ENCODE data around the gene CORO1A.
"Not testable (repeated sequence)": the region's sequence is repeated elsewhere in the genome, so short reads cannot be mapped to it uniquely, and the experiment has no call there.

Gene CORO1A

DNA sequence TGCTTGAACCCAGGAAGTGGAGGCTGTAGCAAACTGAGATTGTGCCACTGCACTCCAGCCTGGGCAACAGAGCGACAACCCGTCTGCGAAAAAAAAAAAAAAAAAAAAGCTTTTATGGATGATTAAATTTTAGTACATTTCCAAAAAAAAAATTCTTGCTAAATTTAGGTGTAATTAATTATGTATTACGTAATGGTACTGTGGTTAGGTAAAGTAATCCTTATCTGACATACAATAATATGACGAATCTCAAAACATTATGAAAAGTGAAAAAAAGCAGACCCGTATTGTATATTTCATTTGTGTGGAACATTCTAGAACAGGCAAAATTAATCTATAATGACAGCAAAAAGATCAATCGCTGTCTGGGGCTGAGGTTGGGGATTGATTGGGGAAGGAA, 10.3 kb upstream of the CORO1A start:
- DNase-seq = no peak

DNA sequence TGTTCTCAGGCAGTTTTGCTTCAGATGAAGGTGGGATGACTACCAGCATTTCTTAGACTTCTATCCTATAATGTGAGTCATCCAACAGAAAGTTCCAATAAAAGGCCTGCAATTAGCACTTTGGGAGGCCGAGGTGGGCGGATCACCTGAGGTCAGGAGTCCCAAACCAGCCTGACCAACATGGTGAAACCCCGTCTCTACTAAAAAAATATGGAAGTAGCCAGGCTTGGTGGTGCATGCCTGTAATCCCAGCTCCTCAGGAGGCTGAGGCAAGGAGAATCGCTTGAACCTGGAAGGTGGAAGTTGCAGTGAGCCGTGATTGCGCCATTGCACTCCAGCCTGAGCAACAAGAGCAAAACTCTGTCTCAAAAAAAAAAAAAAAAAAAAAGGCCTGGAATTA, 6.5 kb upstream of the CORO1A start:
- not testable (repeated sequence) for DNase-seq

GRCh38 chr16:30179195-30179594, 4.2 kb upstream of the CORO1A start:
- DNase-seq = no peak

GRCh38 chr16:30179931-30180330, 3.5 kb upstream of the CORO1A start:
- DNase-seq = no peak

DNA sequence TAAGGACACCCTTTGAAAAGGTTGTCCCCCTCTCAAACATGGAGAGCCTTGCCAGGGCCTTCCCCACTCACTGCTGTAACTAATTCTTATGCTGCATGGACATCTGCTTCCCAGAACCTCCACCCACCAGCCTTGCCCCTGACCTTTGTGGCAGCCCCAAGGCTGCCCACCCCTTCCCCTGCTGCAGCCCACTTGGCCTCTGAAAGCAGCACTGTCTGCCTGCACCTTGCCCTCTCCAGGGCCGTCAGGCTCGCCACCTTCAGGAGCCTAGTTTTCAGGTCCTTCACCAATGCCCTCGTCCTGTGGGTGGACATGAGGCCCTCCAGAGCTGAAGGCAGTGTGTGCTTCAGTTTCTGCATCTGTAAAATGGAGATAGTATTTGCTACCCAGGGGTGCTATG, 2.7 kb upstream of the CORO1A start:
- no peak for DNase-seq

DNA sequence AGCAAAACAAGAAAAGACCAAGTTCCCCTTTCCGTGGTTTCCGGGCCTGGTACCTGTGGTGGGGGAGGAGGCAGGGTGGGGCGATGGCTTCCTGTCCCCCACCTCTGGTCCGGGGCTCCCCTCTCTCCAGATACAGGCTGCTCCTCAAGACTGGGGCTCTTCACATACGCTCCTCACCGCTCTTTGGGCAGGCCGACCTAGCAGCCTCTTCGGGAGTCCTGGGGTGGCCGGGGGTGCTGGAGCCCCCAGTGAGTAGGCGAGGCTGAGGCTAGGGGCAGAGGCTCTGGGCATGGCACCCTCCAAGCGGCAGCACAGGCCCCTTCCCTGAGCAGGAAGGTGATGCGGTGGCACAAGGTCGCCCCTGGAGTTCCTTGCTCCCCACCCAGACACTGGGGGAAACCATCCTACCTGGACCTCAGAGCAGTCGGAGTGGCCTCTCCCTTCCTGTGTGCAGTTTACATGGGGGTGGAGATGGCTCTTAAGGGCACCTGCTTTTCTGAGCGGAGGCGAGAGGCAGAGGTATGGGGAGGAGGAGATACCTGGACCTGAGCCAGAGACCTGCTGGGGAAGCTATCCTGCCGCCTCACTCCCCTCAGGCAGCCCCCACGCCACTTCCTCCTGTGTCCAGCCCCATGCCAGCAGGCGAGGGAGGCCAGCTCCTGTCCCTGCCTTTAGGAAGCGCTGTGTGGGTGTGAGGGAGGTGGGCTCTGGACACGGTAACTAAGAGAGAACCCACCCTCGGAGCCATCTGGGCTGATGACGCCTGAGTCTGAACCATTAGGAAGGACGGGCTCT, 891 bp downstream of the CORO1A start:
- DNase-seq = no peak

GRCh38 chr16:30184891-30185682, 1.7 kb downstream of the CORO1A start:
- no peak for DNase-seq

DNA sequence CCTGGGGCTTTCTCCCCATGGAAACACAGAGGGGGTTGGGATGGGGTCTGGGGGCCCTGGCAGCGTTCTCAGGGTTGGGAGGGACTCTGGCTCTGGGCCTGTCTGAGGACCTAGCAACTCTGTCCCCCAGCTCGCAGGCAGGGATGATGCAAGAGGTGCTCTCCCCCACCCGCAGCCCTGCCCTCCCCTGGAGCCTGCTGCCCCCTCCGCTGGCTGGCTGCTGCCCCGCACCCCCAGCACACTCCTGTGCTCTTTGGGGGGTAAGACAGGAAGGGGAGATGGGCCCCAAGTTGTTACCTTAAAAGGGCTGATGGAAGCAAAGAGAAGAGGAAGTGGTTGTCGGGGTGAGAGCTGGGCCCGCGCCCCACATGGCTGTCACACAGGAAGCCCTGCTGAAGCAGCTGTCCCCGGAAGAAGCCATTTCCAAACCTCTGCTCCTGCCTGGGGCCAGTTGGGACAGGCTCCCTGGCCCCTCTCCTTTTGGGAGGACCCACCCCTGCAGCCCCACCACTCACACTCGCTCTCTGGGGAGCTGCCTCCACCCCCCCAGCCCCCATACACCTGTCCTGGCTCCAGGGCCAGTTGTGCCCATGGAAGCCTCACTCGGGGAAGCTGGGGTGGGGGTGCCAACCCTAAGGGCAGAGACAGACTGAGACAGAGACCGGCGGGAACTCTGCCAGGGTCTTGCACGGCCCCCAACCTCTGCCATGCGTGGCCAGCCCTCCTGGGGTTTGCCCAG, 2.5 kb downstream of the CORO1A start:
- no peak for DNase-seq

DNA sequence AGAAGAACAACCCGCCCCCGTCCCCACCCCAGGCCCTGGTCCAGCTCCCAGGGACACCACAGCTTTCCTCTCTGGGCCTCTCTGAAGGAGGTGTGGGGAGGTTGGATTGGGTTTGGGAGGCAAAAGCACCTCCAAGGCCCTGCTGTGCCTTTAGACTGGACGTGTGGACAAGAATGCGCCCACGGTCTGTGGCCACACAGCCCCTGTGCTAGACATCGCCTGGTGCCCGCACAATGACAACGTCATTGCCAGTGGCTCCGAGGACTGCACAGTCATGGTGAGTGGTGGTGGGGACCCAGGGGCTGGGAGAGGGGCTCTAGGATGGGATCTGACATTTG, 3.0 kb downstream of the CORO1A start:
- no peak for DNase-seq

- DNase-seq = peak; percentile 26
These were observed 3.6 kb downstream of the CORO1A start for GRCh38 chr16:30186782-30187555.

DNA sequence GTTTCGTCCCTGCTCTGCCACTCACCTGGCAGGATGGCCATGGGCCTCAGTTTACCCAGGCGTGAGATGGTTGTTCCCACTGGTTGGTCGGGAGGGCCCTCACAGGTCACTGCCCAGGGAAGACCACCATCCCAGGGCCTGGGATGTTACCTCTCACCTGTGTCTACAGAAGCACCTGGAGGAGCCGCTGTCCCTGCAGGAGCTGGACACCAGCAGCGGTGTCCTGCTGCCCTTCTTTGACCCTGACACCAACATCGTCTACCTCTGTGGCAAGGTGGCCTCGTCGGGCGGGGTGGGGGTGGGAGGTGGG, 4.1 kb downstream of the CORO1A start:
- no peak for DNase-seq

GRCh38 chr16:30187971-30188561, 4.7 kb downstream of the CORO1A start:
- DNase-seq = no peak

GRCh38 chr16:30191158-30191557, 7.8 kb downstream of the CORO1A start:
- DNase-seq = not testable (repeated sequence)

GRCh38 chr16:30193098-30193497, 9.7 kb downstream of the CORO1A start:
- not testable (repeated sequence) for DNase-seq

- not testable (repeated sequence) for DNase-seq
These were observed 10.2 kb downstream of the CORO1A start, which contains the start of the genes BOLA2B and SLX1A for GRCh38 chr16:30193615-30194014. Gene BOLA2B, minus strand, starts transcription at chr16:30193666. Its CDS starts 71 bp downstream, at chr16:30193595. Gene SLX1A, plus strand, starts transcription at chr16:30193875. Its CDS starts 210 bp downstream, at chr16:30194085.

GRCh38 chr16:30194172-30194925, 10.9 kb downstream of the CORO1A start:
- not testable (repeated sequence) for DNase-seq

GRCh38 chr16:30197001-30197400, 13.6 kb downstream of the CORO1A start:
- not testable (repeated sequence) for DNase-seq

- DNase-seq = not testable (repeated sequence)
These were observed 15.6 kb downstream of the CORO1A start, which contains the start of gene SULT1A3 for GRCh38 chr16:30199049-30199448. Gene SULT1A3, plus strand, starts transcription at chr16:30199255. Its CDS starts 1,474 bp downstream, at chr16:30200729.

DNA sequence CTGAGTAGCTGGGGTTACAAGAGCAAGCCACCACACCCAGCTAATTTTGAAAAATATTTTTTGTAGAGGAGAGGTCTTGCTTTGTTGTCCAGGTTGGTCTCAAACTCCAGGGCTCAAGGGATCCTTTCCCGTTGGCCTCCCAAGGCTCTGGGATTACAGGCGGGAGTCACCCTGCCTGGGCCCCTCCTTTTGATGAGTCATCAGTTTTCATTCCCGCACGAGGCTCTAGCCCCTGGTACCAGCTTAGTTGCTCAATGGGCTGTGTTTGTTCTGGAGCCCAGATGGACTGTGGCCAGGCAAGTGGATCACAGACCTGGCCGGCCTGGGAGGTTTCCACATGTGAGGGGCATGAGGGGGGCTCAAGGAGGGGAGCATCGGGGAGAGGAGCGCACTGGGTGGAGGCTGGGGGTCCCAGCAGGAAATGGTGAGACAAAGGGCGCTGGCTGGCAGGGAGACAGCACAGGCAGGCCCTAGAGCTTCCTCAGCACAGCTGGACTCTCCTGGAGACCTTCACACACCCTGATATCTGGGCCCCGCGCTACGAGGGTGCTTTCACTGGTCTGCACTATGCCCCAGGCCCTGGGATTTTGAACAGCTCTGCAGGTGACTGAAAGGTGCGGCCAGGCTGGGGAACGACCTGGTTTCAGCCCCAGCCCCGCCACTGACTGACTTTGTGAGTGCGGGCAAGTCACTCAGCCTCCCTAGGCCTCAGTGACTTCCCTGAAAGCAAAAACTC, 16.4 kb downstream of the CORO1A start:
- DNase-seq = not testable (repeated sequence)

GRCh38 chr16:30205541-30206236, 22.3 kb downstream of the CORO1A start:
- DNase-seq = not testable (repeated sequence)
